Measurements from ENCODE around the gene NTNG2. TPM values are rescaled to one million over a fixed set of nuclear protein-coding genes. Genes with fewer than 3 reads are reported as not detected.
A peak's percentile ranks its signal among the peaks of the same experiment; 100 is the strongest.

Gene NTNG2
- total RNA-seq, 1 donor from 2014 or later, result 0.20 TPM

DNA sequence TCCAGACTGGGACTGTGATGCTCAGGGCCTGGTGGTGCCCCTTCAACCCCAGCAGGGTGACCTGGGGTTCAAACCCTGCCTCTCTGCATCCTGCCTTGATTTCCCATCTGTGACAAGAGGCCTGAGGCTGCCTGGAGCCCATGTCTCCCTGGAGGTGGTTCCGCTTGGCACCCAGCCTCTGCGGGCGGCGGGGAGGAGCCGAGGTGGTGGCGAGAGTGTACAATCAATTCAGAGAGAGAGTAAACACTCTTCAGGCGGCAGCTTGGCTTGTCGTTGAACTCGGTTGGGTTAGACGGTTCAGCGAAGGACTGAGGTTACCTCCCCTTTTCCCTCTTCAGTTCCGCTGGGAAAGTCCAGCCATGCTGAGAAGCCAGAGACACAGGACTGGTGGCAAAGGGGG lies 39.3 kb downstream of the NTNG2 start:
- DNase-seq (ENCODE audit: low read depth, low spot score), result no peak

DNA sequence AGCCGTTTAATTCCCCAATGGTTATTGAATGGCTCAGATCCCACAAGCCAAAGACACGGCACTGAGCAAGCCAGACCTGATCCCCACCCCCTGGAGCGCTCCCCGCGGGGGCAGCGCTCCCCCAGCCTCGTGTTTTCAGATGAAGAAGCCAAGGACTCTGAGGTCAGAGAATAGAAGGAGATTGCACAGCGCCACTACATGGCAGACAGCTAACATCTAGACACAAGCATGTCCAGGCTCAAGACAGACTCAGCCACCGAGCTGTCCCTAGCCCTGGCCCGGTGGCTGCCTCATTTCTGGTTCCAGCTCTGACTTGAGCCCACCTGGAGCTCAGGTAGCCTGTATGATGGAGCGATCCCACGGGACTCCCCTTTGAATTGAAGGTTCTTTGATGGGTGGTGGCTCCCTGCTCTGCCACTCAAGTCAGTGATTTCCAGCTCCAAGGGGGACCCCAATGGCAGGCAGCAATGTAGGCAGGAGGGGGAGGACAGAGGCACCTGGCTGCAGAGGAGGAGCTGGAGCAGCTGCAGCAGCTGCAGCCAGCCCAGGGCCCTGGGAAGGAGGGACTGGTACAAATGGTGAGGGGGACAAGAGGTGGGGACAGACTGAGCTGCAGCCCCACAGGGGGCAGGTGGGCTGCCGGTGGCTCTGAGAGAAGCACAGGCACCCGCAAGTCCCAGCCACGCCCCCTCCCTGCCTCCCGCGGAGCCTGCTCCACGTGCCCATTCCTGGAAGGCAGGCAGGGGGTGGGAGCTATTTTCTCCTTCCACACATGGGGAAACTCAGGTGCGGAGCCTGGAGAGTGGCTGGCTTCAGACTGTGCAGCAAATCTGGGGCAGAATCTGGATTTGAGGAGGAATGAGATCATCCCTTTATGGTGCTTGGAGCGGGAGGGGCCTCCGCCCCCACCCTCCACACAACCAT lies 40.2 kb downstream of the NTNG2 start:
- no peak for DNase-seq (ENCODE audit: low read depth, low spot score)

DNA sequence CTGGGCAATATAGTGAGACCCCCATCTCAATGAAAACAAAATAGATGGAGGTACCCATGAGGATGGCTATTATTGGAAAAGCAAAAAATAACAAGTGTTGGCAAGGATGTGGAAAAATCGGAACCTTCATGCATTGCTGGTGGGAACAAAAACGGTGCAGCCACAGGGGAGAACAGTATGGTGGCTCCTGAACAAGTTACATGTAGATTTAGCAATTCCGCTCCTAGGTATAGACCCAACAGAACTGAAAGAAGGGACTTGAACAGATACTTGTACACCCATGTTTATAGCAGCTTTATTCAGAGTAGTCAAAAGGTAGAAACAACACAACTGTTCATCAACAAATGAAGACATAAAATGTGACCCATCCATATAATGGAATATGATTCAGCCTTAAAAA lies 43.0 kb downstream of the NTNG2 start:
- DNase-seq (ENCODE audit: low read depth, low spot score), result no peak

DNA sequence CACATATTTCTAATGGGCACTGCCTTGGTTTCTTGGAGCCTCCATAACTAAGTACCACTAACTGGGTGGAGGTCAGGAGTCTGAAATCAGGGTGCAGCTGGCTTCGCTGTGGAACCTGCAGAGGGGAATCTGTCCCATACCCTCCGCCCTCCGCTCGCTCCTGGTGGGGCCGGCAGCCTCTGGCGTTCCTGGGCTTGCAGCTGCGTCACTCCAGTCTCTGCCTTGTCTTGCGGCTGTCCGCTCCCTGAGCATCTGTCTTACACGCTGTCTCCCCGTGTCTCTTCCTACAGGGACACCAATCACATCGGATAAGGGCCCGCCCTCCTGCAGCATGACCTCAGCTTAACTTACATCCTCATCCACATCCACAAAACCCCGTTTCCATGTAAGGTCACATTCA lies 45.4 kb downstream of the NTNG2 start:
- no peak for DNase-seq (ENCODE audit: low read depth, low spot score)

DNA sequence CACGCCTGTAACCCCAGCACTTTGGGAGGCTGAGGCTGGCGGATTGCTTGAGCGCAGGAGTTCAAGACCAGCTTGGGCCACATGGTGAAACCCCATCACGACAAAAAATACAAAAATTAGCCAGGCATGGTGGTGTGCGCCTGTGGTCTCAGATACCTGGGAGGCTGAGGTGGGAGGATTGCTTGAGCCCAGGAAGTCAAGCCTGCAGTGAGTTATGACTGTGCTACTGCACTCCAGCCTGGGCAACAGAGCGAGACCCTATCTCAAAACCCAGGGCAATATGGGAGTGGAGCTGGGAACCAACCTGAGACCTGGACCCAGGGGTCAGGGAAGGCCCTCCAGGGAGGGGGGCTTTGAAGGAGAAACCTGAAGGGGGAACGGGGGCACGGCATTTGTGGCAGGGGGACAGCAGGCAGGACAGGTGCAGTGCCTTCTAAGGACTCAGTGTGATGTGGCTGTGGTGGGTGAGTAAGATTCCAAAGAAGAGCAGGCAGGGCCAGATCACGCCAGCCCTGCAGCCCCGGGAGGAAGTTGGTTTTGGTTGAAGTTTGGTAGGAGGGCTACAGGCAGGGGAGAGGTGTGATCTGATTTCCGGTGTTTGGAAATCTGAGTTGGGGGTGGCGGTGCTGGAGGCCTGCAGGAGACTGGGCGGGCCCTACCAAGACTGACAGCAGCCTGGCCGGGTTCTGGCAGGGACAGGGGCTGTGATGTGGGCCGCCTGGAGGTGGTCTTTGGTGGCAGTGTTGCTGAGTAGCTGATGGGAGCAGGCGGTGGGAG lies 46.2 kb downstream of the NTNG2 start:
- no peak for DNase-seq (ENCODE audit: low read depth, low spot score)

DNA sequence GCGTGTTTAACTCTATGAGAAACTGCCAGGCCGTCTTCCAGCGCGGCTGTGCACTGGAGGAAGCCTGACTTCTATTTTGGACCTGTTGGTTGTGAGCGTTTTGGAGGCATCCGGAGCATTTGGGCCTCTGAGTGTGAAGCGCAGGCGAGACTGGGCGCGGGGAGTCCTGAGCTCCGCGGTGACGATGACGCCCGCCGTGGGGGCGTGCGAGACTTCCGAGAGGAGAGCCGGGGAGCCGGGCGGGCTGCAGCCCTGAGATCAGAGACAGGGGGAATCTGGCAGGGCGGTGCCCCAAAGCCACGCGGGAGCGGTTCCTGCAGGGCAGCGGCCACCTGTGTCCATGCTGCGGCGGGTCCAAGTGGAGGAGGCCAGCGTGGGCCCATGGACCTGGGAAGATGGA lies 47.4 kb downstream of the NTNG2 start:
- no peak for DNase-seq (ENCODE audit: low read depth, low spot score)

DNA sequence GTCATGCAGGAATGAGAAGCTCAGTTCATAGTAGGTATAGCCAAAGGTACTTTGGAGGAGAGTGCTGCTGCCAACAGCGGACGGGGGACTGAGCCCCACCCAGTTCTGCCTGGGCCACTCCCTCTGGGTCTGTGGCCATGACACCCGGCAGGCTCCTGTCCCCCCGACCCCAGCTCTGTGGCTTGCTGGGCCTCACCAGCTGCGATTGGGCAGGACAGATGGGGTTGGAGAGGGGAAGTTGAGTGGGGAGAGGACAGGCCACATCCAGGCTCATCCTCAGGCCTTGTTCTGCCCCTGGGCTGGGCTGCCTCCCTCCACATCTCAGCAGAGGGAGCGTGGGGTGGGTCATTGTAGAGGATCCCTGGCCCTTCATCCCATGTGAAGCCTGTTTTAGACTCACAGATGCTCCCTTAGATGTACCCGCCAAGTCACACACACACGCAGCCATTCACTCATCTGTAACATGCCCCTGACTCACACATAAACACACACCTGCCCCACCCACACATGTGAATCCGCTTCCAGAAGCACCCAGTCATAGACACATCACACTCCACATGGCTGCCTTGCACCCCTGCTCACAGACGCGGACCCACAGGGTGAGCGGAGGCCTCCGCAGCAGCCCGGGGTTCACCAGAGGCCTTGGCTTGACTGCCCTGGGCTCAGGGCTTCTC lies 48.8 kb downstream of the NTNG2 start:
- DNase-seq (ENCODE audit: low read depth, low spot score), result no peak

DNA sequence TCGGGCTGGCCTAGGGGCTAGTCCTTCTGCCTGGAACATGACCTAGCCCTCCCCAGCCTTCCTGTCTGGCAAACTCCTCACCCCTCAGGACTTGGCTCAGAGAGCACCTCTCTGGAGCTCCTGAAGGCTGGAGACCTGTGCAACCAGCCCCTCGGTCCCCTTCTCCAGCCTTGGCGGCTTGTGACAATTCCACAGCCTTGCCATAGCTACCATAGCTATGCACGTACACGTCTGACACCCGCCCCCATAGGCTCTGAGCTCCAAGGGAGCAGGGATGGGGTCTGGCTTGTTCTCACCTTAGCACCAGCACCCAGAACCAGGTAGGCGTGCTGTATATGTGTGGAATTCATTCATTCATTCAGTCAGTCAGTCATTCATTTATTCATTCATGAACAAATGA lies 49.7 kb downstream of the NTNG2 start:
- no peak for DNase-seq (ENCODE audit: low read depth, low spot score)

DNA sequence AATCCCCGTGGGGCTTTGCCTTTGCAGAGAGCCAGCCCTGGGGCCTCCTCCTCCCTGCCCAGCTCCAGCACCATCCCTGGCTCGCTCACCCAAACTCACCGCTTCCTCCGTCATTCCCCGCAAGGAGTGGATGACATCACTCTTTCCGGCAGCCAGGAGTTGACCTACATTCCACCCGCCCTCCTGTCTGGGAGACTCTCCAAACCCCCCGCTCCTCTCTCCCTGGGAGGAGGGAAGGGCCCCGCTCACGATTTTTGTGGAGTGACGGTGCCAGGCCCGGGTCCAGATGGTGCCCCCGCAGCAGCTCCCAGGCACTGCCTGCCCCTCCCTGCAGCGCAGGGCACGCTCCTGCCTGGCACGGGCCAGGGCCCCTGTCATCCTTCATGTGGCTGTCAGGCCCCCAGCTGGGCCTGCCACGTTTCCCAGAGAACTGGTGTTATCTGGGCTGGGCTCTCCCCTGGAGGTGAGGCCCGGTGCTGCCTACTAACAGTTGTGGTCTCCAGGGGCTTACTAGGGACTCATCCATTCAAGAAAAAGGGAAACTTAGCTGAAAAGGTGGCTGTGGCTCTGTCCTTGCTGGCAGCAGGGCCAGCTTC lies 52.3 kb downstream of the NTNG2 start:
- peak; percentile 15 for DNase-seq (ENCODE audit: low read depth, low spot score)

DNA sequence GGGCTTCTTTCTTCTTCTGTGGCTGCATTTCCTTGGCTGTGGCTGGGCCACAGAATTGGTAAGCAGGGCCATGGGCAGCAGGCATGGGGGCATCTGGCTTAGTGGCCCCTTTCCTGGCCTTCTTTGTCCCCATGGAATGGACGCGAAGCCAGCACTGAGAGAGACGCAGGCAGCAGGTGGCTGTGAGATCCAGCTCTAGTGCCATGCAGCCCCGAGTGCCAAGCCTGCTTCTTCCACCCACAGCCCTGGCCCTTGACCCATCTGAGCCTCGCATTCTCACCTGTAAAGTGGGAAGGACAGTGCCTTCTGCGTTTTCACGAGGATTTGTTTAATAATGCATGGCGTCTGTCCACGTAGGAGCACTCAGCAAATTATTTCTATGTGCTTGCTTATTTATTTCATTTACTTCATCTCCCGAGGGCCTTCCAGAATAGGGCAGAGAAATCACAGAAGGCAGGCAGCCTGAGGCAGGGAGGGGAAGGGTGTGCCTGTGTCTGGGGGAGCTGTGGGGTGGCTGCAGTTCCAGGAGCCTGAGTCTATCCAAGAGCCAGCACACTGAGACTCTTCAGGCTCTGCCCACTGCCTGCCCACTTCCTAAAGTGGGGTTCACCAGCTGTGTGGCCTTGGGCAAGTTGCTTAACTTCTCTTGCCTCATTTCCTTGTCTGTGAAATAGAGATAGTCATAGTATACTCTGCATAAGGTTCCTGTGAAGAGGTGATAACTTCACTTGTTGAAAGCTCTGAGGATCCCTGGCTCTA lies 55.2 kb downstream of the NTNG2 start:
- no peak for DNase-seq (ENCODE audit: low read depth, low spot score)

DNA sequence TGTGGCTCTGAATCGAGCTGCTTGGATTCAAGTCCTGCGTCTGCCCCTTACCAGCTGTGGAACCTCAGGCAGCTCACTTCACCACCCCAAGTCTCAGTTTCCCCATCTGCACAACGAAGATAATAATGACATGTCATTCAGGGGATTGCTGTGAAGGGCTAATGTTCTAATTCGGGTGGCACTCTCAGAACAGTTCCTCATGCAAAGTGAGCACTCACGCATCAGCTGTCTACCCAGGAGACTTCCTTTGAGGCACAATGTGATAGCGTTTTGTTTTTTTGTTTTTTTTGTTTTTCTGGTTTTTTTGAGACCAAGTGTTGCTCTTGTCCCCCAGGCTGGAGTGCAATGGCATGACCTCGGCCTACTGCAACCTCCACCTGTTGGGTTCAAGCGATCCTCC lies 56.4 kb downstream of the NTNG2 start:
- no peak for DNase-seq (ENCODE audit: low read depth, low spot score)

DNA sequence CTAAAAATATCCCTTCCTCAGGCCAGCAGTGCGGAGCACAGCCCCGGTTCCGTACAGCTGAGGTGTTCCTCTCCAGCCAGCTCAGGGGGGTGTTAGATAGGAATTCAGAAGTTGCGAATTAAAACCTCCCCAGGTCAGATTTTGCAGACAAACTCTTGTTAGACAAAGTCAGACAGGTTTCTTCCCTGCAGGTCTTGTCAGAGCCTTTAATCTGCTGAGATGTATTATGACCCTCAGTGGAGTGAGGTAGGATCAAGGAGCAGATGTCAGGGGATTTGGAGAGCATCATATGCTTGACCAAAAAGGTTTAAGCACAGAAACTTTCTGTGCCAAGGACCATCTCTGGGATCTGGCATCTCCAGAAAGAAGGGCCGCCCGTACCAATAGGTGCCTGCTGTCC lies 60.1 kb downstream of the NTNG2 start:
- DNase-seq (ENCODE audit: low read depth, low spot score), result no peak

DNA sequence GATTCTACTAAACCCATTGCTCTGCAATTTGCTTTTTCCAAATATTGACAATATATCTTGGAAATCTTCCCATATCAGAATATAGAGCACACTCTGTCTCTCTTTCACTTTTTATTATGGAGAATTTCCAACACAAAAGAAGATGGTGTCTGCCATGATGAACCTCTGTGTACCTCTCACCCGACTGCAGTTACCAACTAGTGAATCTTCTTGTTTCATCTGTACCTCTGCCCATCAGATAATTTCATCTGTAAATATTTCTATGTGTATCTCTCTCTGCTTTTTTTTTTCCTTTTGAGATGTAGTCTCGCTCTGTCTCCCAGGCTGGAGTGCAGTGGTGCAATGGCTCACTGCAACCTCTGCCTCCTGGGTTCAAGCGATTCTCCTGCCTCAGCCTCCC lies 62.8 kb downstream of the NTNG2 start:
- no peak for DNase-seq (ENCODE audit: low read depth, low spot score)

DNA sequence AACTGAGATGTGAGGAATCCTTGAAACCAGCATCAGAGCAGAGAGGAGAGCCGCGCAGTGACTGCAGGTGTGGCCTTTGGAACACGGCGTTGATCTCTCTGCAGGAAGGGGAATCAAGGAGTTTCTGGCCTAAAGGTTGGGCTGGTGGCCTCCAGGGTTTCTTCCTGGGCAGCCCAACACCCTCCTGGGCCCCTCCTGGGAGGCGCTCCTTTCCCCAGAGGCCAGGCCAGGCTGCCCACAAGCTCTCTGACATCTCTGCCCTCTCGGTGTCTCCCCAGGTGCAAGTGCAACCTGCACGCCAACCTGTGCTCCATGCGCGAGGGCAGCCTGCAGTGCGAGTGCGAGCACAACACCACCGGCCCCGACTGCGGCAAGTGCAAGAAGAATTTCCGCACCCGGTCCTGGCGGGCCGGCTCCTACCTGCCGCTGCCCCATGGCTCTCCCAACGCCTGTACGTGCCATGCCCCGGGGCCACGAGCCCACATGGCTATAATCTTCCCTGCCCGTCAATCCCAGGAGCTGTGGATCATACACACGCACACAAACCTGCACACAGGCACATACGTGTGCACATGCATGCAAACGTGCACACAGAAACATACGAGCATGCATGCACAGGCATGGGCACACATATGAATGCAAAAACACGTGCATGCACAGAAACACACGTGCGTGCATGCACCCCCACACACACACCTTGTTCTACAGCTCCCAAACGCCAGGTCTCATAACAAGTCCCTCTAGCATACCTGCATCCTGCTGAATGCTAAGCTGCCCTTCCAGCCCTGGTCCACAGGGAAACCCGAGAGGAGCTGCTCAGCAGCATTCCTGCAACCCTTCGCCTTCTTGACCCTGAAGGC lies 64.9 kb downstream of the NTNG2 start:
- no peak for DNase-seq (ENCODE audit: low read depth, low spot score)

DNA sequence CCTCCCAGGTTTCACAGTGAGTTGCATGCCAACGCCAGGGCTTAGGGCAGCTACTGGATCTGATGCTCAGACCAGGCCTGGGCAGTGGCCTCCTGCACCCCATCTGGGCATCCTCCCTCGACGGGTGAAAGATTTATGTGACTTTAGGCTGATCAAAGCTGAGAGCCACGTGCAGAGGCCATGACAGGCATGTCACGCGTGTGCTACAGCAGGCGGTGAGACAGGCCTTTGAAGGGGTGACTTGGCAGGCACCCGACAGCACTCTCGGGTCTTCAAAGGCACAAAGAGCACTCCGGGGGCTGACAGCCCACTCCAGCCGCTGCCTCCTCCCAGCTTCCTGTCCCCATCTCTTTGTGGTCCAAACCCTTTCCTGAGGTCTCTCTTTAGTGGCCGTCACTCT lies 66.2 kb downstream of the NTNG2 start:
- DNase-seq (ENCODE audit: low read depth, low spot score), result no peak

DNA sequence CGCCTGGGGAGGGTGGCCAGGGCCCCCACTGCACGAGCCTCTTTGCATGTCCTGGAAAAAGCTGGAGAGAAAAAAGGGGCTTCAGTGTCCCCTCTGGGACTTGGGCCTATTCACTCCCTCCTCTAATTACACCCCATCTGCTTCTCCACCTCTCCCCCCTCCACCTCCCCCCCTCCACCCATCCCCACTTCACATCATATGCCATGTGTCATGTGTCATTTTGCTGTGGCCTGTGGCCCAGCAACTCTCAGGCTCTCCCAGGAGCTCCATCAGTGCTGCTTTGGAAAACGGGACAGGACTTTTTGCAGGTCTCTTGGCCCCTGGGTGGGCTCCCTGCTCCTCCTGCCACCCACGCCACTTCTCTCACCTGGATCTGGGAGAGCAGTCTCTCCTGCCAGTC lies 68.7 kb downstream of the NTNG2 start:
- DNase-seq (ENCODE audit: low read depth, low spot score), result no peak

DNA sequence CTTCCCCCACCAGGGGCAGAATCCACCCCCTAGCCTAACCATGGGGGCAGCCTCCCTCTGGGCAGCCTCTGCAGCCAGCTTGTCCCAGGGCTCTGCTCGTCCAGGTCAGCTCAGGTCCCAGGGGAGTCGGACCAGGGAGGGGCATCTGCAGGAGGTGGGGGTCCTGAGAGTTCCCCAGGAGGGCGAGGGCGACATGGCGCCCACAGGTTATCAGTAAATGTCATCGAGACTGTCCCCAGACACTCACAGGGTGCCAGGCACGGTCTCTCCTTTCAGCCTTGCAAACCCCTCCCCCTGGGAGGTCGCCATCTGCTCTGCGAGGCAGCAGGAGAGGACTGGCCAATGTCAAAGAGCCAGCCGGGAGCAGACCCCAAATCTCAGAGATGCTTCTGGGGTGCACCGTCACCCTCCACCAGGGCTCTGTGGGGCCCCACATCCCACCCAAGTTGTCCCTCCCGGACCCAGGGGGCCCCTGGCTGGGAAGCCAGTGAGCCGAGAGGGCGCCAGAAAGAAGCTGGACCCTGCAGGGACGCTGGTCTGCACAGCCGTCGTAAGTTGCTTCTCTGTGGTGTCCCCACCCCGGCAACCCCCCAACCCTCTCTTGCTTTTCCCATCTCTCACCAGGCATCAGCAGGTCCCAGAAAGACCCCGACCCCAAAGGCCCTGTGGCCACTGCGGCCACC lies 69.3 kb downstream of the NTNG2 start:
- DNase-seq (ENCODE audit: low read depth, low spot score), result no peak

DNA sequence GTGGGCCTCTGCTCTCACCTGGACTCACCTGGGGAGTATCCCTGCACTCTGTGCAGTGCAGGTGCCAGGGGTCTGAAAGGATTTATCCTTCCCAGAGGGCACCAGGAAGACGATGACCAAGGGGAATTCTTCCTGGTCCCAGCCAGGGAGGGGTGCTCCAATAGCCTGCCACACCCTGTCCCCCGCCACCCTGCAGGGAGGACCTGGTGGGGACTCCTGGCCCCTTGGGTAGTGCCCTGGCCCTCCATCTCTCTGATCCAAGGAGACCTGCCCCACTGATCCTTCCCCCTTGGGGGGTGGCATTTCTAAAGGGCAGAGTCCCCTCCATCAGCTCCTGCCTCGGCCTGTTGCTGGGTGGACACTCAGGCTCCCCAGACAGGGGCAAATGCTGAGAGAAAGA lies 70.7 kb downstream of the NTNG2 start:
- DNase-seq (ENCODE audit: low read depth, low spot score), result no peak

DNA sequence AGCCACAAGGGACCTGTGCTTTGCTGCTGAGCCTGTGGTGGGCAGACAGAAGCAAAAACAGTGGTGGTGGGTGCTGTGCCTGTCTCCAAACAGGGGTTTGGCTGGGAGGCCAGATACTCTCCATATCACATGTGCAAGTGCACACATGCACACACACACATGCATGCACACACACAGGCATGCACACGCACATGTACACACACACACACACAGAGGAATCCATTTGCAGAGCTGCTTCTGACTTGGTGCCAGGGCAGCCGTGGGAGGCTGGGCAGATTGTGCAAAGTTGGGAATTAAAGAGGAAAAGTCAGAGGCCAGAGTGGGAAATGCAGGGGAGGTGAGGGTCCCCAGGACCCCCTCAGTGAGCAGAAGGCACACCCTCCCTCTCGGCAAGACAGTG lies 71.3 kb downstream of the NTNG2 start:
- DNase-seq (ENCODE audit: low read depth, low spot score), result no peak

DNA sequence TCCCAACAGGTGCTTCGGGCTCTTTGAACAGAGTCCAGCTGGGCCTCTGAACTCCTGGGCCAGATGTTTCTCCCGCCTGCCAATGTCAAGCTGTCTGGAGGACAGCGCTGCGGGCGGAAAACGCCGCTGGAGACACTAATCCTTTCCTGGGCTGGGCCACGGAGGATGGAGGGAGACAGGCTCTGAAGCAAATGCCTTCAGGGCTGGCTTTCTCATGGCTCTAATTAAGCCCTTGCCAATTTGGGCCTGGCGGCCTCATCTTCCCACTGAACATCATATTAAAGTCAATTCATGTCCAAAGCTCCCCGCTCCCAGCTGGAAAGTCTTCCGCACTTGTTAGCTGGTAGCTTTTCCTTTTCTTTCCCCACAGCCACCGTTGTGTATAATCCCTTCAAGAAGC lies 72.7 kb downstream of the NTNG2 start:
- DNase-seq (ENCODE audit: low read depth, low spot score), result no peak

Data from pulmonary artery endothelial cell (primary cell).